ENCODE measurements around the gene MUCL3.

GRCh38 chr6:30895343-30895742 lies 45.4 kb upstream of the MUCL3 start:
- TF ChIP-seq, protein P1, sequence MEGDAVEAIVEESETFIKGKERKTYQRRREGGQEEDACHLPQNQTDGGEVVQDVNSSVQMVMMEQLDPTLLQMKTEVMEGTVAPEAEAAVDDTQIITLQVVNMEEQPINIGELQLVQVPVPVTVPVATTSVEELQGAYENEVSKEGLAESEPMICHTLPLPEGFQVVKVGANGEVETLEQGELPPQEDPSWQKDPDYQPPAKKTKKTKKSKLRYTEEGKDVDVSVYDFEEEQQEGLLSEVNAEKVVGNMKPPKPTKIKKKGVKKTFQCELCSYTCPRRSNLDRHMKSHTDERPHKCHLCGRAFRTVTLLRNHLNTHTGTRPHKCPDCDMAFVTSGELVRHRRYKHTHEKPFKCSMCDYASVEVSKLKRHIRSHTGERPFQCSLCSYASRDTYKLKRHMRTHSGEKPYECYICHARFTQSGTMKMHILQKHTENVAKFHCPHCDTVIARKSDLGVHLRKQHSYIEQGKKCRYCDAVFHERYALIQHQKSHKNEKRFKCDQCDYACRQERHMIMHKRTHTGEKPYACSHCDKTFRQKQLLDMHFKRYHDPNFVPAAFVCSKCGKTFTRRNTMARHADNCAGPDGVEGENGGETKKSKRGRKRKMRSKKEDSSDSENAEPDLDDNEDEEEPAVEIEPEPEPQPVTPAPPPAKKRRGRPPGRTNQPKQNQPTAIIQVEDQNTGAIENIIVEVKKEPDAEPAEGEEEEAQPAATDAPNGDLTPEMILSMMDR (IDR thresholded peaks at IDR 0.05), result no peak
- TF ChIP-seq EZH2 (IDR thresholded peaks at IDR 0.05; ENCODE audit: borderline replicate concordance, insufficient read depth, low read depth, low read length, poor library complexity, severe bottlenecking), result no peak
